Activated T-cell treated with anti-CD3 and anti-CD28 coated beads, Interleukin-2, amount 50 U/mL, for 48 hours (primary cell): ENCODE results near the gene DCAF10.
"Not testable (repeated sequence)": the region's sequence is repeated elsewhere in the genome, so short reads cannot be mapped to it uniquely, and the experiment has no call there.

ENCODE experiments used
- DNase-seq, 2 experiments: peaks; one replicate each; pipeline ENCODE4 v3.0.0-alpha.2; 2020

The DCAF10 gene, protein sequence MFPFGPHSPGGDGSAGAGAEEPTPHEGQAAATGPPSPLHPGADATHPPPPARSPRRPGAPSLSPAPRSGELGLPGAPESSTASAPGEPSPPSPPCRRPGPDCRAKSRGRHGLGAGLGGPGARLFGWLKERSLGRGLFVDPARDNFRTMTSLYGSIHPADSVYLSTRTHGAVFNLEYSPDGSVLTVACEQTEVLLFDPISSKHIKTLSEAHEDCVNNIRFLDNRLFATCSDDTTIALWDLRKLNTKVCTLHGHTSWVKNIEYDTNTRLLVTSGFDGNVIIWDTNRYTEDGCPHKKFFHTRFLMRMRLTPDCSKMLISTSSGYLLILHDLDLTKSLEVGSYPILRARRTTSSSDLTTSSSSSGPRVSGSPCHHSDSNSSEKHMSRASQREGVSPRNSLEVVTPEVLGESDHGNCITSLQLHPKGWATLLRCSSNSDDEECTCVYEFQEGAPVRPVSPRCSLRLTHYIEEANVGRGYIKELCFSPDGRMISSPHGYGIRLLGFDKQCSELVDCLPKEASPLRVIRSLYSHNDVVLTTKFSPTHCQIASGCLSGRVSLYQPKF

DNA sequence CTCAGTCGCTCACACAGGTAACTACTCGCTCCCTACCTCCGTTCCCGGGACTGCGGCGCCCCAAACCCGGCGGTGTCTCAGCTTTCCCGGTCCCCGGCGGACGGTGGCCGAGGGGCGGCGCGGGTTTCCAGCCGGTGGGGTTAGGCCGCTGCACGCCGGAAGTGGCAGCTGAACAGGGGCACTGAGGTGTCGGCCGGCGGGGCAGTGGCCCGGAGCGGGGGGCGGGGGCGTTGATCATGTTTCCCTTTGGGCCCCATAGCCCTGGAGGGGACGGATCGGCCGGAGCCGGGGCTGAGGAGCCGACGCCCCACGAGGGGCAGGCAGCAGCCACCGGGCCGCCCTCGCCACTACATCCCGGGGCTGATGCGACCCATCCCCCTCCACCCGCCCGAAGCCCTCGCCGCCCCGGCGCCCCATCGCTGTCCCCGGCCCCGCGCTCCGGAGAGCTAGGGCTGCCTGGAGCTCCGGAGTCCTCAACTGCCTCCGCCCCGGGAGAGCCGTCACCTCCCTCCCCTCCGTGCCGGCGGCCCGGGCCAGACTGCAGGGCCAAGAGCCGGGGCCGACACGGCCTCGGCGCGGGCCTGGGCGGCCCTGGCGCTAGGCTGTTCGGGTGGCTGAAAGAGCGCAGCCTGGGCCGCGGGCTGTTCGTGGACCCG lies at the start of gene DCAF10:
TSS of gene DCAF10 (plus strand) at position 167 of the 656 bp plus-strand sequence. CDS start at position 237, 70 bp downstream.
- DNase-seq: peak; percentile 97

DNA sequence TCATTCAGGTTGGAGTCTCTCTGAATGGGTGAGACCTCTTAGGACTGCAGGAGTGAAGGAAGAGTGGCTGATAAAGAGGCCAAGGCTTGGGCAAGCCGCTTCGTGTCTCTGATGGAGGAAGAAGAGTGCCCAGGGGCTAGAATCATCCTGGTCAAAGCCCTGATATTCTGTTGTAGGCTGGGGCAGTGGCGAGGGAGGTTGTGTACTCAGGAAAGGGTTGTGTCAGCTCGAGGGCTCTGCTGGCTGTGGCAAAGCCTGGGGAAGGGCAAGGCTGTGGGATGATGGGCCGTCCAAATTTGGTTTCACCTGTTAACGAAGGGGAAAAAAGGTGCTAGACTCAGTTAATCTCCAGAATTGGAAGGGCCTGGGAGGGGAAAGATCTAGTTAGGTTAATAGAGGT lies 49.4 kb upstream of the DCAF10 start:
- no peak for DNase-seq

DNA sequence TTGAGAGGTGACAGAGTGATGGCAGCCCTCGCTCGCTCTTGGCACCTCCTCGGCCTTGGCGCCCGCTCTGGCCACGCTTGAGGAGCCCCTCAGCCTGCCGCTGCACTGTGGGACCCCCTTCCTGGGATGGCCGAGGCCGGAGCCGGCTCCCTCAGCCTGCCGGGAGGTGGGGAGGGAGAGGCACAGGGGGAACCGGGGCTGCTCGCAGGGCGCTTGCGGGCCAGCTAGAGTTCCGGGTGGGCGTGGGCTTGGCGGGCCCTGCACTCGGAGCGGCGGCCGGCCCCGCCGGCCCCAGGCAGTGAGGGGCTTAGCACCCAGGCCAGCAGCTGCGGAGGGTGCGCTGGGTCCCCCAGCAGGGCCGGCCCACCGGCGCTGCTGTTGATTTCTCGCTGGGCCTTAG lies 48.9 kb upstream of the DCAF10 start:
- not testable (repeated sequence) for DNase-seq

DNA sequence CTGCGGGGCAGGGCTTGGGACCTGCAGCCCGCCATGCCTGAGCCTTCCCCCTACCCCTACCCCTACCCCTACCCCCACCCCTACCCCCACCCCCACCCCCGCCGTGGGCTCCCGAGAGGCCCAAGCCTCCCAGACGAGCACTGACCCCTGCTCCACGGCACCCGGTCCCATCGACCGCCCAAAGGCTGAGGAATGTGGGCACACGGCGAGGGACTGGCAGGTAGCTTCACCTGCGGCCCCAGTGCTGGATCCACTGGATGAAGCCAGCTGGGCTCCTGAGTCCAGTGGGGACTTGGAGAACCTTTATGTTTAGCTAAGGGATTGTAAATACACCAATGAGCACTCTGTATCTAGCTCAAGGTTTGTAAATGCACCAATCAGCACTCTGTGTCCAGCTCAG lies 48.5 kb upstream of the DCAF10 start:
- not testable (repeated sequence) for DNase-seq

DNA sequence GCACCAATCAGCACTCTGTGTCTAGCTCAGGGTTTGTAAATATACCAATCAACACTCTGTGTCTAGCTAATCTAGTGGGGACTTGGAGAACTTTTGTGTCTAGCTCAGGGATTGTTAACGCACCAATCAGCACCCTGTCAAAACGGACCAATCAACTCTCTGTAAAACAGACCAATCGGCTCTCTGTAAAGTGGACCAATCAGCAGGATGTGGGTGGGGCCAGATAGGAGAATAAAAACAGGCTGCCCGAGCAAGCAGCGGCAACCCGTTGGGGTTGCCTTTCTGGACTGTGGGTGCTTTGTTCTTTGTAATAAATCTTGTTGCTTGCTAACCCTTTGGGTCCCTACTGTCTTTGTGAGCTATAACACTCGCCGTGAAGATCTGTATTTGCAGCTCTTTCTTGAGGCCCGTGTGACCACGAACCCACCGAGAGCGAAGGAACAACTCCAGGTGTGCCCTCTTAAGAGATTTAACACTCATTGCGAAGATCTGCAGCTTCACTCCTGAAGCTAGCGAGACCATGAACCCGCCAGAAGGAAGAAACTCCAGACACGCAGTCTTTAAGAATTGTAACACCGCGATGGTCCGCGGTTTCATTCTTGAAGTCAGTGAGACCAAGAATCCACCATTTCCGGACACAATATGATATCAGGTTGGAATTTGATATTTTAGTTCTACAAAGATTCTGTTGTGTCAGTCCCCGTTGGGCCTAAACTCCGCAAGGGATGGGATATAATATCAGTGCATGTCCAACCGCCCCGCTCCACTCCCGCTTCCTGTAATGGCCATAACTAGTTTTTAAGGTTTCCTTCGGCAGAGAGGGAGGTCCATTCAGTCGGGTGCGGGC lies 47.7 kb upstream of the DCAF10 start:
- DNase-seq: peak; percentile 34 to 47

DNA sequence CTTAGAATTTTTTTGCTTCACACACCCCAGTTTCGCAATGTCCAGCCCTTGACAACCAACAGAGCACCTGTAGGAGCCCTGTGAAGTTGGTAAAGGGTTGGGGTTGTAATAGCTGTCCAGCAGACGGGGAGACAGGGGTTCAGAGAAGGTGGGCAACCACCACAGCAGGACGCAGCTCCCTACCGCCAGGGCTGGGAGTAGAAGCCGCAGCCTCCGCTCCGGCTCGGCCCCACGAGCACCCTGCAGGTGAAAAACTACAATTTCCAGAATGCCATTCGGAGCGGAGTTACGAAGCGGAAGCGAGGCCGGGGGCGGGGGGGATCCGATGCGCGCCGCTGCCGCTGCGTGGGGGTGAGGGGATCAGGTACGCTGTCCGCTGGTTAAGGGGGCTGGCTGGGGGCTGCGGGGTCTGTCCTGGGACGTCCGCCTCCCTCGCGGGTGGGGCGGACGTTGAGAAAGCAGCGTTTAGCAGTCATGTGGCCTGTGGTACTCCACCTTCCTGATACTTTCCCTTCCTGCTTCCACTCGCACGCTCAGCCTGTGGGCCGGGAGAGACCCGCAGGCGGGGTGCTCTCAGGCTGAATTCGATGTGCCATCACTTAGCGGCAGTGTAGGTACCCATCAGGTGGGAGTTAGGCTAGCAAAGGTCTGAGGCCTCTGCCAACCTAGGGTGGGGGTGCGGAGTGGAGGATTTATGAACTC lies 47.0 kb upstream of the DCAF10 start, which contains the start of gene TRMT10B:
TSS of gene TRMT10B (plus strand) at position 317 of the 702 bp plus-strand sequence. CDS start 8,127 bp downstream, outside the sequence.
- peak; percentile 79 to 84 for DNase-seq

DNA sequence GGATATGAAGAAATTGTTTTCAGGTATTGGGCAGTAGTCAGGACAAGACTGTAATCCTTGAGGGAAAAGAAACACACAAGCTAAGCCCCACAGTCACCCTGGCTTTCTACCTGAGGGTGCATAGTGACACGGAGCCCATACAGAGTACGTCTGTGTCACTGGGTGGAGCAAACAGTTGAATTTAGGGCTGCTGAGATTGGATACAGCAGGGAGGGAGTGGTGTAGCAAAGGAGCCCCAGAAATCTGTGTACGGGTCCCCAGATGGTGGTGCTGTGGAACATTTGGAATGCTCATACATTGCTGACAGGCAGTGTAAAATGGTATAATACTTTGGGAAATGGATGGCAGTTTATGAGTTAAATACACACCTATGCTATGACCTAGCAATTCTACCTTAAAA lies 41.9 kb upstream of the DCAF10 start:
- DNase-seq: no peak

DNA sequence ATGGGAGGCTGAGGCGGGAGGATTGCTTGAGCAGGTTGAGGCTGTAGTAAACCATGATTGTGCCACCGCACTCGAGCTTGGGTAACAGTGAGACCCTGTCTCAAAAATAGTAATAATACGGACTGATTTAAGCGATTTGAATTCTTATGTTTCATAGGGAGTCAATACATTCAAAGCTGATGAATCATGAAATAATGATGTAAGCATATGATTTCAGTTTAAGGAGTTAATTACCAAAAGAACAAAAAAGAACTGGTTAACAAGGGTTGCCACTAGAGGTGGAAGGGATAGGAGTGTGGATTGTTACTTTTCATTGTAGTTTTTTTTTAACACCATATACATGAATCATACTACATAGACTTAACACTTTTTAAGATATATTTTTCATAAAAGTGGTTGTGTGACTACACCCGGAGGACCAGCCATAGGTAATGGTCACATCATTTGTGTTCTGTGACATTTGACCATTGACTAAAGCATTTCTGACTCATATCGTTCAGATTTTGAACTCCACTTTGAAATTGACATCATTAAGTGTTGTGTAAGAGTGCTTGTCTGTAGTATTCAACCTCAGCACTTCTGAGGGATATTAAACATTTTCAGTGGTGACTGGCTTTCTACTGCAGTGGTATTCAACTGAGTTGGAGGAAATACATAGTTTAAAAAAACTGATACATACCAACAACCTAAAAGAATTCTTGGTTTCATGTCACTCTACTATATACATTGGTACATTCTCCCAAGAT lies 40.0 kb upstream of the DCAF10 start:
- no peak for DNase-seq

DNA sequence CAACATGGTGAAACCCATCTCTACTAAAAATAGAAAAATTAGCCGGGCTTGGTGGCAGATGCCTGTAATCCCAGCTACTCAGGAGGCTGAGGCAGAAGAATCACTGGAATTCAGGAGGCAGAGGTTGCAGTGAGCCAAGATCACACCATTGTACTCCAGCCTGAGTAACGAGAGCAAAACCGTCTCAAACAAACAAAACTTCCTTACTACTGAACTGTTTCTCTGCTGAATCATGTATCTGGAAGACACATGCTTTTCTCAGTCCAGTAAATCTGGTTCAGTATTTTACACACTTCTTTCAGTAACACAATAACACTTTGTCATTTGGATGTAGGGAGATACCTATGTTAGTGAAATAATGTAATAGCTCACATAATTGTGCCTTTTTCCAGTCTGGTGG lies 39.1 kb upstream of the DCAF10 start:
- no peak for DNase-seq

DNA sequence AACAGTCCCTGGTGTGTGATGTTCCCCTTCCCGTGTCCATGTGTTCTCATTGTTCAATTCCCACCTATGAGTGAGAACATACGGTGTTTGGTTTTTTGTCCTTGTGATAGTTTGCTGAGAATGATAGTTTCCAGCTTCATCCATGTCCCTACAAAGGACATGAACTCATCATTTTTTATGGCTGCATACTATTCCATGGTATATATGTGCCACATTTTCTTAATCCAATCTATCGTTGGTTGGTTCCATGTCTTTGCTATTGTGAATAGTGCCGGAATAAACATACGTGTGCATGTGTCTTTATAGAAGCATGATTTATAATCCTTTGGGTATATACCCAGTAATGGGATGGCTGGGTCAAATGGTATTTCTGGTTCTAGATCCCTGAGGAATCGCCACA lies 35.3 kb upstream of the DCAF10 start:
- DNase-seq: not testable (repeated sequence)

DNA sequence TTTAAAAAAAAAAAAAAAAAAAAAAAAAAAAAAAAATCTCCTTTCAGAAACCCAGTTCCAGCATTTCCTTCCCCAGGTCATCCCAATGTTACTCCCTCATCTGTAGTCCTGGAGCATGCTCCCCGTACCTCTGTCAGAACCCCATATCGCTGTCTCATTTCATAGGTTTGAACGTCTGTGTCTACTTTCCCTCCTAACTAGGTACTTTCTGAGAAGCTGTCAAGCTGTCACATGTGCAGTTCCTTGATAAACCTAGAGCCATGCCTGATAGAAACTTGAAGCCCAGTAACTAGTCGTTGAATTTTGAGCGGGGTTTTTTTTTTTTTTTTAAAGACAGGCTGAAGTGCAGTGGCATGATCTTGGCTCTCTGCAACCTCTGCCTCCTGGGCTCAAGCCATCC lies 31.3 kb upstream of the DCAF10 start:
- DNase-seq: no peak

DNA sequence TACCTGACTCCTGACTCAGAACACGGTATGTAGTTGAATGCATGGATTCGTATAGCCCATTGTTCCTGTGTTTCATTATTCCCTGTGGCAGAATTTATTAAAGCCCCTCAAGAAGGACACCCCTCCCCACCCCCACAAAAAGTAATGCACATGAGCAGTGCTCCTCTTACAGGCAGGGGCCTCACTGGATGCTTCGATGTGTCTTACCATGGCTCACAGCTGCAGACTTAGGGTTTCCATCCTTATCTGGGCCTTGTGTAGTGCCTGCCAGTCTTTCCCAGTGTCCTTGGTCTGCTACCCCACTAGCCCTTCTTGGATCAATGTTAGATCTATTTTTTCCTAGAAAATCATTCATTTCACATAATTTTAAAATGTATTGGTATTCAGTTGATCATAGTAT lies 30.6 kb upstream of the DCAF10 start:
- DNase-seq: no peak

DNA sequence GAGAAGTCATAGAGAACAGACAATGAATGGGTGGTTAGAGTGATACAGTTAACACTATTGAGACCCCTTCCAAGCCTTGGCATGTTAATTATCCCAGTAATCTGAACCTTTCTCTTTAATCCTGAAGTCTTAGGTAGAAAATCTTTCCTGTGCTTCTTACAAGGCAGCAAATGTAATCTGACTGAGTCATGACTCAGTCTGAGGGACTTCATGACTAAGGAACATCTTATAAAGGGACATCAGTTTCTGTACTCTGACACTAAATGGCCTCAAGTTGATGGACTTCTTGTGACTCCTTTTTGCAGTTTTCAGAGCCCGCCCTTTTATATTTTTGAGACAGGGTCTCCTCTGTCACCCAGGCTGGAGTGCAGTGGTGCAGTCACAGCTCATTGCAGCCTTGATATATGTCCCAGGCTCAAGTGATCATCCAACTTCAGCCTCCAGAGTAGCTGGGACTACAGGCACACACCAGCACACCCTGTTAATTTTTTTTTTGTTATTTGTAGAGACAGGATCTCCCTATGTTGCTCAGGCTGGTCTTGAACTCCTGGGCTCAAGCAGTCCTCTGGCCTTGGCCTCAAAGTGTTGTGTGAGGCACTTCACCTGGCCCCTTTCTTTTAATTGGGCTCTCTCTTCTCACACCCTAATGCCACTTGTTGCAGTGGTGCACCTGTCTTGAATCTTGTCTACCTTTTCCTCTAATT lies 25.2 kb upstream of the DCAF10 start:
- no peak for DNase-seq

DNA sequence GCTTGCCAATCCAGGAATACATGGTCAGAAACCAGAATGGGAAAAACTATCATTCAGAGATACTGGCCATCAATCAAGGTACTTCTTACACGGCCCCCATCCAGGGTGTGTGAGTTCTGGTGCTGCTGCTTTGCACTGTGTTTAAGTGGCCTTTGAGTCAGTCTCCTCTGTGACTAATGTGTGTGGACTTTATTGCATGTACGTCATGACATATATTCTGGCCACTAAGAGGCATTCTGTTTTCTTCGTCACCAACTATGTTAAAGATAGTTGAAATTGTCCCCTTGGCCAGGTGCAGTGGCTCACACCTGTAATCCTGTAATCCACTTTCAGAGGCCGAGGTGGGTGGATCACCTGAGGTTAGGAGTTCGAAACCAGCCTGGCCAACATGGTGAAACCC lies 24.3 kb upstream of the DCAF10 start:
- no peak for DNase-seq

DNA sequence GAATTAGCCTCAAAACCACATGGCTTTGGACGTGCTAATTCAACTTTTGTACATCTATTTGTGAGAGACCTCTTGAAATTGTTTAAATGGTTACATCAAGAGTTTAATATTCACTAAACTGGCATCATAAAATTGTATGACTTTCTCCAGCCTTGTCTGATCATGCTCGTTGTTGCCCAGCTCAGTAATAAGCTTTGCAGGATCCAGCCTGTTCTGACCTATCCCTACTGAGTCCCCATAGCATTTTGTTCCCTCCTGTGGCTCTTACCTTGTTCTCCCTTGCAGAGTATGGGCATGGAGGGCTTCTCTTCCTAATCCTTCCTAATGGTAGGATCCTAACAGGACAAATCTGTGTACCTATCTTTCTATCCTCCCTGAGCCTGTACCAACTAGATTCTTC lies 22.1 kb upstream of the DCAF10 start:
- no peak for DNase-seq

DNA sequence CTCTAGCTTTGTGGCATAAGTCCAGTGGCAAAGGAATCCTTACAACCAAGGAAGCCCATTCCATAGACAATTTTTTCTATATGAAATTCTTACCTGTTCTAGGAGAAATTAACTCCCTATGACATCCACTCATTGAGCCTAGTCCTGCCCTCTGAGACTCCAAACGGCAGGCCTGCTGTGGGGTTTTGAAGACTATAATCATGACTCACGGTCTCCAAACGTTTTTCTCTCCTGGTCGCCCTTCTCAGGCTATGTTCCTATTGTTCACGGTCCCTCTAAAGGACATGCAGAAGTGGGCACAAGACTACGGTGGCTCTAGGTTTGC lies 16.3 kb upstream of the DCAF10 start:
- DNase-seq: no peak

DNA sequence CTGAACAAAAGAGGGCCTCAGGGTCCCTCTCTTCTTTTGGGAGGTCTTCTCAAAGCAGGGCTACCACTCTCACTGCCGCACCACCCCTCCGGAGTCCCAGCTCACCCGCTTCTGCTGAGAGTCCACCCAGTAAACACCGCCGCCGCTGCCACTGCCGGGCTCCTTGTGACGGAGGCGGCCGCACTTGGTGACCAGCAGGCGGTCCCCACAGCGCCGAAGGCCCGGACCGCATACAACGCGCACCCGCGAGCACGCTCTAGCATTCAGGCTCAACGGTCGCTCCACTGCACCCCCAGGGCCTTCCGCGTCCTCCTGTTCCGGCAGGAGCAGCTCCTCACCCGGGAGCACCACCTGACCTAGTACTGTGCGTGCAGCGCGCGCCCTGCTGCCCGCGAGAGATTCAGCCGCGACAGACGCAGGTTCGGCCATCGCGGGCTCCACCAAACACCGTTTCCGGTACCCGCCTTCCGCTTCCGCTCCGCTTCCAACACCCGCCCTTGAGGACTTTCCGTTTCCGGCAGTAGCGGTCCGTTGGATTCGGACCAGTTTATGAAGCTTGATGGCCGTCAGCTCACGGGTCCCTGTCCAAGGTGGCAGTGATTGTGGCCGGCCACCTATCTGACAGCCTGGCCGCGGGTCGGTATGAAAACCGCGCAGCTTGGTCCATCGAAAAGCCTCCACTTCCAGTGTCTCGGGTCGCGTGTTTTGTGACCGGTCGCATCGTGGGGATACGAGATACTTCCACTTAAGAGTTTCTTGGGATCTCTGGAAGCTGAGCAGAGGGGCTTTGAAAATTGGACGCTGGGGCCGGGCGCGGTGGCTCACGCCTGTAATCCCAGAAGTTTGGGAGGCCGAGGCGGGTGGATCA lies 15.7 kb upstream of the DCAF10 start, which contains the start of gene EXOSC3:
TSS of gene EXOSC3 (minus strand) at position 449 of the 868 bp plus-strand sequence. CDS start at position 429, 20 bp downstream.
- peak; percentile 91 to 92 for DNase-seq

DNA sequence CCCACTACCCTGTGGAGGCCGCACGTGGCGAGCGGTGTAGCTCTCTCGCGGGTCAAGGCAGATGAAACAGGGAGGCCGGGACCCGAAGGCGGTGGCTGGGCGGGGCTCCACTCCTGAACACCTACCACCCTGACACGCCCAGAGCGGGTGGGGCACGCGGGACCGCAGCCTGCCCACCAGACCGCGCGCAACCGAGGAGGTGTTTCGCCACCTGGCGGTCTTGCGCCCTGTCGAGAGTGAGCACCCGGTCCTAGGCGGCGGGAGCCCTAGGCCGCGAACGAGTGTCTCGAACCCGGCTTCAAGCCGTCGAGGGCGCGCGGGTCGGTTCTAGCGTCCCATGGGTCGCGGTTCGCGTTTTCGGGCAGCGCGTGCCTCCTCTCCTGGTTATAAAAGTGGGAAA lies 13.5 kb upstream of the DCAF10 start:
- no peak for DNase-seq

DNA sequence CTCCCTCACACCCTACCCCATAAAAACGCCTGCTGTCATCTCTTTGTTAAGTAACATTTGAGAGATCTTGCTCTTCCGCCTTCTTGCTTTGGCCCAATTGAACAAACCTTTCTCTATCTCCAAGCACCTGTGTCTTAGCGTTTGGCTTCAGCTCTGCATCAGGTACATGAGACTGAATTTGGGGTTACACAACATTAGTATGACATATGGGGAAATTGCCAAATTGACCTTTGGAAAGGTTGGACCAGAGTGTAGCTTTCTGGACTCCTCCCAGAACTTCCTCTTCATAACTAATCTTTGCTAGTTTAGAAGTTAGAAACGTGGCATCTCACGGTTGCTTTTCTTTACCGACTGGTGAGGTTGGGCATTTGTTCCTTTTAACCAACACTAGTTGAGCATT lies 12.3 kb upstream of the DCAF10 start:
- no peak for DNase-seq

DNA sequence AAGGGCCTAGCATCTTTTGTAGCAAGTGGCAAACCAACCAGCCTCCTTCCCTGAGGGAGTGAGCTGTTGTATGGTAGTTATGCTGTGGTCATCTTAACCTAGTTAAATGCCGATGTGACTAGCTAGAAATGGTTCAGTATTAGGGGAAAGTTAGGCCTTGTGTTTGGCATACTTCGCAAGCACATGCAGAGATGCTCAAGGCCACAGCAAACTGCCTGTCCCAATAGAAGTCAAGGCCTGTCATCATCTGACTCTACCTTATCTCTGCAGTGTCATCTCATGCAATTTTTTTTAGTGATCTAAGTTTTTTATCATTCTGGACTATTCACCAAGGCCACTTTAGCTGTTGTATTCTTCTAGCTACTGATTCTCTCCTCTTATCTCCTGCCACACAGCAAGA lies 10.5 kb upstream of the DCAF10 start:
- DNase-seq: no peak
